GM19043 (cell line): ENCODE measurements around the gene PLEKHA8.

ENCODE experiments used
- ATAC-seq: cut with Tn5 transposase; IDR thresholded peaks from one replicate; pipeline ENCODE4 v1.9.1; 2021; ENCODE audit warnings: low read depth; ENCODE audit not compliant: unreplicated experiment

The PLEKHA8 gene

DNA sequence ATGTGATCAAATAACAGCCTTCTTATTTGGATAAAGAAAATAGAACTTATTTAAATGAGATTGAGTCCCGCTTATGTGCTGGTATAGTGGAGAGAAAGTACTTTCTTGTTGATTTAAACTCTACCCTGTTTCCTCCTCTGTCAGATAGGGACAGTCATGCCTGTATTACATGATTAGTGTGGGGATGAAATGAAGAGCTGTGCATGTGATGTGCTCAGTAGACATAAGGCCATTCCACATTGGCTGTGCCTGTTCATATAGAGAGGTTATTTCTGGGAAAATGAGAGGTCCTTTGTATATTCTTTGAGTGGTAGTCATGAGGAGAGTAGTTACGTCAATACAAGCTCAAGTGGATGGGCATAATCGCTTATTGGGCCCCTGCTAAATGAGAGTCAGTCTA lies 112.2 kb downstream of the PLEKHA8 start:
- no peak for ATAC-seq

- ATAC-seq: no peak
Measured at GRCh38 chr7:30142710-30143109, 114.5 kb downstream of the PLEKHA8 start.

GRCh38 chr7:30143748-30144251 lies 115.6 kb downstream of the PLEKHA8 start:
- no peak for ATAC-seq

- ATAC-seq: no peak
Measured at GRCh38 chr7:30144657-30145306, 116.6 kb downstream of the PLEKHA8 start.

DNA sequence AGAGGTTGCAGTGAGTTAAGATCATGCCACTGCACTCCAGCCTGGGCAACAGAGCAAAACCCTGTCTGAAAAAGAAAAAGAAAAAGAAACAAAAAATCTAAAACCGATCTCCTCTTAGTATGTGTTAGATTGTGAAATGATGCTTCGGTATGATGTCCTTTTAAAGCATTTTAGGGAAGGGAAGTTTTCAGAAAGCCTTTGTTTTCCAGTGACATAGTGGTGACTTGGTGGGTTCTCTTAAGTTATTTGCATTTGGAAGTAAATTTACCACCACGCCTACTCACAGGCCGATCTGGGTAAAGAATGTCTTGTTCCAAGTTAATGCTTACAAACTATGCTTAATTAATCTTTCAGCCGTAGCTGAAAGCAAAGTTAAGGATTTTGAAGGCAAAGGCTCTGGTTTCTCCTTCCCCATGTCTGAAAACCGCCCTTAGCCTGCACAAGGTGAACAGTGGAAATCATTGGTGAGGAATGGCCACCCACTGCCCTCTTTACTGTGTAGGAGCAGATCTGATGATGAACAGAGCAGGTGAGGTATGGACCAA lies 117.3 kb downstream of the PLEKHA8 start:
- ATAC-seq: no peak

- no peak for ATAC-seq
Measured at GRCh38 chr7:30146127-30146612, 118.0 kb downstream of the PLEKHA8 start.

DNA sequence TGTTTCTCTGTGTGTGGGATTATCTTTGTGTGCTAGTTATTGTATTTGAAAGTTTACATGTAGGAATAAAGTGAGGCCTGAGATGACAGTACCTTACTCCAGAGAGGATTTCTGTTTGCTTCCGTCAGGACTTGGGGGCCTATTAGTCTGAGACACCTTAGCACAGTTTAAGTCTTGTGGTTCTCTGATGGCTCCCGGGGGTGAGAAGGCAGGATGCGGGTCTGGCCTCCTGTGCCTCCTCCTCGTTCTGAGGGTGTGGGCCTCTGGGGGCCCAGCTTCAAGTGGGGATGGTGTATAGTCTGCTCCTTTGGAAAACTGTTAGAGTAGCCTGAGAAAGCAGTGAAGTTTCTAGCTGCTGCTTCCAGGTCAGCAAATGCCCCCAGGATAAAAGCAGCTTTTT lies 119.0 kb downstream of the PLEKHA8 start:
- ATAC-seq: no peak

GRCh38 chr7:30147785-30148184 lies 119.6 kb downstream of the PLEKHA8 start:
- no peak for ATAC-seq

GRCh38 chr7:30148426-30148825 lies 120.2 kb downstream of the PLEKHA8 start:
- ATAC-seq: no peak

DNA sequence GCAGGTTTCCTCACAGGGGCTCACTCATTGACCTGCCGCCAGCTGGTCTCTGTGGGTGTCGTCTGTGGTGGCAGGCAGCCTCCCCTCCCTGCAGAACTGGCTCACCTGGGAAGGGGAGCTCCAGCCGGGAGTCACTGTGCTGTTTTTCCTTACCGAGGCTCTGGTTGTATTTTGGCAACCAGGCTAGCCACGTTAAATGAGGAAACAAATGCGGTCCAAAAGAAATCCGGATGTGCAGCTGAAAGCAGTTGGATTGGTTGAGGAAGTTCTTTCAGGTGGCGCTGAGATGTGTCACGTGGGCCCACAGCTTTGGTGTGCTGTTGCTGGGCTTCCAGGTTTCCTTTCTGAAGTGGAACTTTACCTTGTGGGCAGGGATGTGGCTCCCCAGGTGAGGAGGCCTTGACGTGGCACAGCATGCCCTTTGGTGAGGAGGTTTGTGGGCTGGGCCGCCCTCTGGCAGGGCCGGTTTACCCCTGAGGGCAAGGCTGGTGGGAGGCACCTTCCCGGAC lies 120.8 kb downstream of the PLEKHA8 start:
- ATAC-seq: no peak

DNA sequence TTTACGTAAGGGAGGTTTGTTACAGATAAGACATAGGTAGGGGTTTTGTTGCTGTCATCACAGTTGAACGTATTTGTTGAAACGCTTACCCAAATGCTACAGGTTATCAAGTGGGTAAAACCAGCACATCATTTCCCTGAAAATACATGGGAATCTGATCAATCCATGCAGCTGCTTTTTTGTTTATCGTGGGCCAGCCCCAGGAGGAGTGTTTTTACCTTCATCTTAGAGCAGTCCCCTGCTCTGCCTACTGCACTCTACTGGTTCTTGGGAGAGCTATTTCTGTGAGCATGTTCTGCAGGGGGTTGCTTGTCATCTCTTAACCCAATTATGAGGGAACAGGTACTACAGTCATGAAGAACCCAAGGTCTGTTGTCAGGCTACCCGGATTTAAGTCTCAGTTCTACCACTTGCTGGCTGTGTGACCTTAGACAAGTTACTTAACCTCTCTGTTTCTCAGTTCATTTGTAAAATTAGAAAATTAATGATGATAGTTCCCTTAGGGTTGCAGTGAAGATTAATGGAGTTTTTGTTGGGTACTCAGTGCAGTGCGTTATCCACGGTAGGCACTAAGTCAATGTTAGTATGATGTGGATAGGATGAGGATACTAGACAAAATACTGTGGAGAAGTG lies 121.5 kb downstream of the PLEKHA8 start:
- no peak for ATAC-seq

DNA sequence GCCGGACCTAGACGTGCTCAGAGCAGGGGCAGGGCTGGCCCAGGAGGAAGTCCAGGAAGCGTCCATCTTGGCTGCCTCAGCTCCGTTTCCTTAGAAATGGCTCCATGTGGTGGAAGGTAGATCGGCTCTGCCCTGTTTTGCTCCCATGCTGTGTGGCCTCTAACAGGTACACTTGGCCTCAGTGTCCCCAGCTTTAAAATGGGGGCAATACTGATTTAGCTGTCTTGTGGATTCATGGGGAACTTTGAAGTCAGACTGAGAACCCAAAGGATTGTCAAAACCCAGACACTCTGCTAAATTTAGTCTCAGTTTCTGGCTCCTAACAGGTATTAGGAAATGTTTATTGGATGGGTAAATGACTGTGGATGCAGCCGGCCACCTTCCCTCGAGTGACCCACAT lies 122.5 kb downstream of the PLEKHA8 start:
- ATAC-seq: no peak

GRCh38 chr7:30154111-30154587 lies 125.9 kb downstream of the PLEKHA8 start:
- ATAC-seq: no peak

- ATAC-seq: no peak
Measured at GRCh38 chr7:30155481-30155880, 127.3 kb downstream of the PLEKHA8 start.

- ATAC-seq: no peak
Measured at GRCh38 chr7:30157204-30157603, 129.0 kb downstream of the PLEKHA8 start.

DNA sequence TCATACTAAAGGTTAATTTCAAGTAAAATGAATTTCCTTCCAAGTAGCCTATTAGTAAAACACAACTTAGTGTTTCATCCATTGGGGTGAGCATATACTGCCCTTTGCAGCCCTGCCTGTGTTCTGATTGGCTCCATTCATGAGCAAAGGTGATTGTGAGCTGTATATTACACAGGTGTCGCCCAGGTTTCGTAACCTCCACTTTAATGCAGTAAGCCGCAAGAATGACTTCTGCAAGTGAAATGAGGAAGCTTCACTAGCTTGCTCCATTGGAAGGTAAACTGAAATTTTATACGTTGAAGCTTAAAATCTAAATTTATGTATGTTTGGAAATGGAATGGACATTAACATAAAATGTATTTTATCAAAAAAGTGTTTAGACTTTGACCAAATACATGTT lies 131.0 kb downstream of the PLEKHA8 start:
- no peak for ATAC-seq

DNA sequence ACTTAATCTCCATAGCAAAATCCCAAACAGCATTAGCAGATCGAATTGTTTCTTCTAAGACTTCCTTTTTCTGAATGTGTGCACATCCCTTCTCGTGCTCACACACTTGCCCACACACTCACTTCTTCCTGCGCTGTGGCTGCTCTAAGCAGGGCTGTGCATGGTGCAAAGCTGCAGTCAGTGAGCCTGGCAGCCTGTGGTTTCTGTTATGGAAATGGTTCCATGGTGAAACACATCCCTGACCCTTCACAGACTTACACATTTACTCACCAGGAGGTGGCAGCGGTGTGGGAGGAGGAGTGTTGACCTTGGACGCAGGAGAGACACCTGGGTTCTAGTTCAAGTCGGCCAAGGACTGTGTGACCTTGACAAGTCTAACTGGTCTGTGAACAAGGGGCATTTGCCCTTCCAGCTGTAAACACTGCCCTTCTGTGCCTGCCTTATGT lies 131.5 kb downstream of the PLEKHA8 start:
- ATAC-seq: no peak

DNA sequence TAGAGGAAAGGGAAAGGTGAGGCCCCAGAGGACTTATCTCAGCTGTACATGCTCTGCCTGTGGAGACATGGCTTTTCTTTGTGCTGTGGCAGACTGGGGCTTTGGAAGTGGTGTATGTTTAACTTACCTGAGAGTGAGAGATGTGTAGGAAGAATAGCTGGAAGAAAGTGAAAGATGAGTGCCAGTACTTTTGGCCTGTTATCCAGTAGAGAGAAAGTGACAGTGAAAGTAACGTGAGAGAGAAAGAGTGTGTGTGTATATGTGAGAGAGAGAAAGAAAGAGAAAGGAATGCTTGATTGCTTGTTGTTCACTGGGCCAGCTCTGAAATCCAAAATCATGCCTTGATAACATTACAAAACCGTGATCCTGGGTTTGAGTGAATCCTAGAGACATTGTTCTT lies 132.1 kb downstream of the PLEKHA8 start:
- no peak for ATAC-seq

GRCh38 chr7:30162133-30162532 lies 133.9 kb downstream of the PLEKHA8 start:
- no peak for ATAC-seq

- no peak for ATAC-seq
Measured at GRCh38 chr7:30162622-30163124, 134.5 kb downstream of the PLEKHA8 start.

GRCh38 chr7:30163231-30163894 lies 135.2 kb downstream of the PLEKHA8 start:
- ATAC-seq: no peak
